Measurements from ENCODE around the gene SYNGAP1. TPM values are rescaled to one million over a fixed set of nuclear protein-coding genes. Genes with fewer than 3 reads are reported as not detected.

The SYNGAP1 gene
- total and polyA plus RNA-seq, 2 of the 8 experiments (the other 6 are each of a cell fraction or from before 2014, with no cell fraction given), result 31.0 to 101 TPM

DNA sequence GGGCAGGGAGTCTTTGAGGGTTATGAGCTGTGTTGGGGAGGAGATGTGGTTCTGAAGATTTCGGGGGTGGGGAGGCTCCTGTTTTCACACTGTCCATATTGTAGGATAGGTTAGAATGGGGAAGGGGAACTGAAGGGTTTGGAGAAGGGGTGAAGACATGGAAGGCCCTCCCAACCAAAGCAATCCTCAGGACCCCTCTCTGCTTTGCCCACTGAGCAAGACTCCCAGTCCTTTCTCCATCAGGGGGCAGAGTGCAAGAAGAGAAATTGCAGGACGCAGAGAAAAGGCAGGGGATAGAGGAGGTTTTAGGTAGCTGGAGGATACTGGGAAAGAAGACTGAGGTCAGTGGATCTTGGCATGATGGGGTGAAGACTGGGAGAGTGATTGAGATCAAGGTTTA, 3.9 kb downstream of the SYNGAP1 start (continued):
- TF ChIP-seq, protein P1, sequence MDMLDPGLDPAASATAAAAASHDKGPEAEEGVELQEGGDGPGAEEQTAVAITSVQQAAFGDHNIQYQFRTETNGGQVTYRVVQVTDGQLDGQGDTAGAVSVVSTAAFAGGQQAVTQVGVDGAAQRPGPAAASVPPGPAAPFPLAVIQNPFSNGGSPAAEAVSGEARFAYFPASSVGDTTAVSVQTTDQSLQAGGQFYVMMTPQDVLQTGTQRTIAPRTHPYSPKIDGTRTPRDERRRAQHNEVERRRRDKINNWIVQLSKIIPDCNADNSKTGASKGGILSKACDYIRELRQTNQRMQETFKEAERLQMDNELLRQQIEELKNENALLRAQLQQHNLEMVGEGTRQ (IDR thresholded peaks at IDR 0.05; ENCODE audit: low read length), result no peak
- TF ChIP-seq SP2 (IDR thresholded peaks at IDR 0.05; ENCODE audit: low read length), result no peak
- TF ChIP-seq ZNF274 (IDR thresholded peaks at IDR 0.05; ENCODE audit: borderline replicate concordance, extremely low read depth, low read length), result no peak
- no peak for TF ChIP-seq POLR2AphosphoS5 (IDR thresholded peaks at IDR 0.05; ENCODE audit: low read depth, low read length)
- TF ChIP-seq EP300 (IDR thresholded peaks at IDR 0.05; ENCODE audit: borderline replicate concordance in 1 of 2, low read depth in 2 of 2, low read length in 2 of 2), result no peak
- no peak for TF ChIP-seq POLR2A (IDR thresholded peaks at IDR 0.05; ENCODE audit: control extremely low read depth in 1 of 2, low read depth in 2 of 2, low read length in 2 of 2)
